Dermis microvascular lymphatic vessel endothelial cell (primary cell): ENCODE measurements around the gene BBC3. TPM values are rescaled to one million over a fixed set of nuclear protein-coding genes. Genes with fewer than 3 reads are reported as not detected.

ENCODE experiments used
- DNase-seq, 2 donors: peaks; one replicate each; pipeline versions ENCODE4 v3.0.0 to v3.0.0-alpha.2; 2010; ENCODE audit warnings: low read depth in 2 of 2
- total RNA-seq: library from RNA; depleted of rRNA; stranded (reverse); fragments of >200 nt; gene quantifications from 2 replicates; pipeline ENCODE4 v1.2.1, GENCODE V29; 2014

BBC3 gene
- total RNA-seq, 1 donor from 2014 or later, result 15.0 TPM

DNA sequence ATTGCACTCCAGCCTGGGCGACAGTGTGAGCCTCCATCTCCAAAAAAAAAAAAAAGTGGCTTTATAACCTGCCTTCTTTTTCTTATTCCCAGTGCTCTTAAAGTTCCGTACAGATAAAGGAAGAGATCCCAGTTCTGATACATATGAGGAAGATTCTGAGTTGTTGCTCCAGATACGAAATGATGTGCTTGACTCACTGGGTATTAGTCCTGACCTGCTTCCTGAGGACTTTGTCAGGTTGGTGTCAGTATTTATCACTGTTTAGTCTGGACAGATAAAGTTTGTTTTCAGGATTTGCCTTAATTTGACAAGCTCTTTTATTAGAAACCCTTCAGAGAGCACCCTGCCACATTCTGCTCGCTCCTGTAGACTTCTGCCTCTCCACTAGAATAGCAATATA, 33.9 kb downstream of the BBC3 start:
- DNase-seq, result no peak

DNA sequence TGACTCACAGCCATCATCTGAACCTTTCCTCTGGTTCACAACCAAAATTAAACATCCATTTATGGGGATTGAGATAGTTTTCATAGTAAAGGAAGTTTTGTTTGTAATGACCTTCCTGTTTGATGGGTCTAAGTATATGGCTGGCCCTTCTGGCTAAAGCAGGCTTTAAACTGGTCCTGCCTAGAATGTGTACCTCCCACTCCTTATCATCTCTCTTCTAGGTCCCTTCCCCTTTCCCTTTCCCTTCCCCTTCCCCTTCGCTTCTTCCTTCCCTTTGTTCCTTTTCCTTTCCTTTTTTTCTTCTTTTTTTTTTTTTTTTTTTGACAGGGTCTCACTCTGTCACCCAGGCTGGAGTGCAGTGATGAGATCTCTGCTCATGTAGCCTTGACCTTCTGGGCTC, 35.6 kb downstream of the BBC3 start:
- DNase-seq, result peak in 1 of 2 donors; percentile 27

DNA sequence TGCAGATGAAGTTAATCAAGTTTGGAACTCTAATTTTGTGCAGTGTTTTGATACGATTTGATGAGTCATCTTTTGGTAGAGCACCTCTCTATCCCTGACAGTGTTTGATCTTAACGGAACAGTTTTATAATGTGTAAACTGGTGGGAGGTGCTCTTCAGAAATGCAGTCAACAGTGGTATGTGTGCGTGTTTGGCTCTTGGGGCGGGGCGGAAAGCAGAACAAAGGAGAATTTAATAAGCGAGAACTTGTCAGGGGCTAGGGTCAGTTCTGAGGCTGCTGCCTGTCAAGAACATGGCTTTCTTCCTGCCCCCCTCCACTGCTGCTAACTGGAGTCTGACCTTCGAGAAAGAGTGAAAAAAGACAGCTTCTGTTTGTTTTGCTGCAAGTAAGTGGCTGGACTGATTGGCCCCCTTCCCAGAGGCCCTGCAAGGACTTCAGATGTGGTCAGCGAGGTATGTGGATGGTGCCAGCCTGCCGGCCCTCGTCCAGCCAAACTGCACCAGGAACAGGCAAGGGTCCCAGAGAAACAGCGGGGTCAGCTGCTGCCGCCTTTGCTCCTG, 40.8 kb downstream of the BBC3 start:
- peak in 1 of 2 donors; percentile 89 for DNase-seq

DNA sequence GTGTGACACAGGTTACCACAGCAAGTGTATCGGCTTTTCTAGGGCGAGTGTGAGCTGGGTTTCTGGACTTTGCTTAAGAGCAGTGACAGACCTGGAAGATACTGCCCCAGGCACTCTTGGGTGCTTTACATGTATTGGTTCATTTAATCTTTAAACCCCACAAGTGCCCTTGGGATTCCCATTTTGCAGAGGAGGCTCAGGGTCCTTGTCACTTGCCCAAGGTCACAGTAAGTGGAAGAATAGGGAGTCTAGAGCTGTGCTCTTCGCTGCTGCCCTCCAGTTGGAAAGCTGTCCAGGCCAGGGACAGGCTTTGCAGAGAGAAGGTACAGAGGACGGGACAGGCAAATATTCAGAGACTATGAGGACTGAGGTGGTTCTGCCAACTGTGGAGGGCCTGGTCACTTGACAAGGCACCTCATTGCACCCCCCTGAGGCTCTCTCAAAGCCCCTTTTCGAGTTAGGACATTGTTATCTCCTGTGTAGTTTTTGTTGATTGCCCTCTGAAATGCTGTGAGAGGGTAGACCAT, 42.4 kb downstream of the BBC3 start:
- no peak for DNase-seq

DNA sequence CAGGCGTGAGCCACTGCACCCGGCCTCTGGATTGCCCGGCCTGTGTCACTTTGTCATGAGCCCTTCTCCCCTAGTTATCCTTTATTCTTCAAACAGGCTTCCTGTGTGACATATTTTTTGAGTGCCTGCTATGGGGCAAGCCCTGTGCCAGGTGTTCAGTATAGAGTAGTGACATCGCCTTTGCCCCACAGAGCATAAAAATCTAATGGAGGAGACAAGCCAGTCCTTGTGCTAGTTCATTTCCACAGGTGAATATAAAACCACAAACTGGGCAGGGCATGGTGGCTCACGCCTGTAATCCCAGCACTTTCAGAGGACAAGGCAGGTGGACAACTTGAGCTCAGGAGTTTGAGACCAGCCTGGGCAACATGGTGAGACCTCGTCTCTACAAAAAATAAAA, 43.2 kb downstream of the BBC3 start:
- no peak for DNase-seq

DNA sequence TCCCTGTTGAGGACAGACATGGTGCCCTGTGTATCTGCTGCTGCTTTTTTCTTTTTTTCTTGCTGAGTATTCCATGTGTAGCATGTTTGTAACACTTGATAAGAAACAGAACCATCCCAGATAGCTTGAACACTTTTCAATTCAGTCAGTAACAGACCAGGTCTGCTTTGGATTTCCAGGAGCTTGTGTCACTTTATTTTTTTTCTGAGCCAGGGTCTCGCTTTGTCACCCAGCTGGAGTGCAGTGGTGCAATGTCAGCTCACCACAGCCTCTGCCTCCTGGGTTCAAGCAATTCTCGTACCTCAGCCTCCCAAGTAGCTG, 43.7 kb downstream of the BBC3 start:
- no peak for DNase-seq

DNA sequence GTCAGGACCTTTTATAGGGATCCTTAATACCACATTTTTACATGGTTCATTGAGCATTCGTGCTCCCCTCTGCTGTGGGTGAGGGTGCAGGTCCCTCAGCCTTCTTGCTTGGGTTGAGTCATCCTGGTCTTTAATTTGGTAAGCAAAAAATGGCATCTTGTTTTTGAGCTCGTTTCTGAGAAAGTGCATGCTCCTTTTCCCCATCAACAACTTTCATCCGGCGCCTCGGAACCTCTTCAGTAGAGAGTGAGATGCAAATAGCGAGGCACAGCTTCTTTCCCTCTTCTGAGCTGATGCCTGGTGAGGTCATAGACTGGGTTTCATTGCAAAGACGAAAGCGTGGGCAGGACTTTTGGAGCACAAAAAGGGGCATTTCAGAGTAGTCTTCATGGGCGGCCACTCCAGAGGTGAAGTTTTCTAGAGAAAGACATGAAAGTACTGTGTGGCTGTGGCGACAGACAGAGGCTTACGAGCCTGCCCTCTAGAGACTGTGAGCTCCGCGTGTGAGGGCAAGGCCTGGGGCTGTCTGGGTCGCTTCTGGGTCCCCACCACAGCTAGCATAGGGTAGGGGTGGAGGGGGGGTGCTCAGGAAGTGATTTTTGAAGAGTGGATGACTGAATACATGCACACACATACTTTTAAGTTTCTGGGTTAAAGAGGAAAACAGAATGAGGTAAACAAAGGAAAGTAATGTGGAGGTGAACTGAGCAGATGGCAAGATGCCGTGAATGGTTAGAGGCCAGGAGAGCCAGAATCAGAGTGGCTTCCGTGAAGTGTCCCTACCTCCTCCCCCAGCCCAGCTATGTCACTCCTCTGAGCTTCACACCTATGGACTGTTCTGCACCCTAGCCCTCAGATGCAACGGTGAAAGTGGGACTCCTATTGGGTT, 44.3 kb downstream of the BBC3 start:
- no peak for DNase-seq

DNA sequence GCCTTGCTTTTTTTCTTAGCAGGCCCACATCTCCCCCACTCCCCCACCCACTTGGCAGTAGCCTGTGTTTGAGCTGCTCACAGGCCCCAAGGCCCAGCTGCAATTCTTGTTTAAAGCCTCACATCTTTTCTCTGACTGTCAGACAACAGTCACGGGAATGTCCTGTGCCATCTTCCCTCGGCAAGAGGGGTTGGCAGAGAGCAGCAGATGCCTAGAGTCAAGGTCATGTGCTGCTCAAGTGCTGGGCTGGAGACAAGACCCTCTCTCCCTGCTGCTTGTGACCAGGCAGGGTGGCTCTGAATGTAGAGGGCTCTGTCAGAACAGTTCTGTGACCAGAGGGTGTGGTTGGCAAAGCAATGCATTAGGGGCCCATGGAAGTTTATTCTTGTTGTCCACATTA, 47.4 kb downstream of the BBC3 start:
- DNase-seq, result no peak

DNA sequence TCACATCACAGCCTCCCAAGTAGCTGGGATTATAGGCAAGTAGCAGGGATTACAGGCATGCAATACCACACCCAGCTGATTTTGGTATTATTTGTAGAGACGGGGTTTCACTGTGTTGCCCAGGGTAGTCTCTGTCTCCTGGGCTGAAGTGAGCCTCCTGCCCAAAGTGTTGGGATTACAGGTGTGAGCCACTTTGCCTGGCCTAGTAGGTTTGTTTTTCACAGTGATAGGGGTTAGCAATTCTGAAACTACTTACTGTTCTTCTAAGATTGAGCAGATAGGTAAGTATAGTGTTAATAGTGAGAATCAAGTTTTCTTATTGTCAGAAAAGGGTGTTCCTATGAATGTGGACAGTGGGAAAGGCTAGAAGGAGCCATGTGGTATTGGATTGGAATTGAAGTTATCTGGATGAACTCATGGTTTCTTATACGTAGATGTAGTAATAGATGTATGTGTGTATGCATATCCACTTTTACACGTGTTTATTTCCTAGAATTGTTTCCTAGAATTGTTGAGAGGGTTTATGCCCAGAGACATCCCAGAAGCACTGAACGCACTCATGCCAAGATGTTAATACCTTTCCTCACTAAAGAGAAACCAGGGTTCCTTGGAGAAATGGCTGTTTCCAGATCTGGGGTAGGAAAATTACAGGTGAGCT, 51.2 kb downstream of the BBC3 start:
- peak in 1 of 2 donors; percentile 71 for DNase-seq

DNA sequence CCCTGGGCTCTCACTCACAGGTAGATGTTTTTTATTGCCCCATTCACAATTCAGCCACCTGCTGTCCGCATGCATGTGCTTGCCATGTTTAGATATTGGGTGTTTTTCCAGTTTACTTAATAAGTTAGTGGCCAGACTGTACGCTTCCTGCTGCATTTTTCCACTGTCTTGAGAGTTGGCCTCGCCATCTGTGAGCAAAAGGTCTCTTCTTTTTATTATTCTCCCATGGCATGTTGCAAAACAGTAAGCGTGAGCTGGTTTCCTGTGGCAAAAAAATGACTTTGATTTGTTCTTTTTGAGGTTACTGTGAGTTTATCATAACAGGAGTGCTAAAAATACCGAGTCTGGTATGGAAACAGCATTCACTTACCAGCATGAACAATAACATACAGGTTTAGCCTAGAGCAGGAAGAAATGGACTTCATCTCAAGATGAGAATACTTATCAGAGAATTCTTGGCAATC, 54.3 kb downstream of the BBC3 start:
- DNase-seq, result peak; percentile 94 to 99

DNA sequence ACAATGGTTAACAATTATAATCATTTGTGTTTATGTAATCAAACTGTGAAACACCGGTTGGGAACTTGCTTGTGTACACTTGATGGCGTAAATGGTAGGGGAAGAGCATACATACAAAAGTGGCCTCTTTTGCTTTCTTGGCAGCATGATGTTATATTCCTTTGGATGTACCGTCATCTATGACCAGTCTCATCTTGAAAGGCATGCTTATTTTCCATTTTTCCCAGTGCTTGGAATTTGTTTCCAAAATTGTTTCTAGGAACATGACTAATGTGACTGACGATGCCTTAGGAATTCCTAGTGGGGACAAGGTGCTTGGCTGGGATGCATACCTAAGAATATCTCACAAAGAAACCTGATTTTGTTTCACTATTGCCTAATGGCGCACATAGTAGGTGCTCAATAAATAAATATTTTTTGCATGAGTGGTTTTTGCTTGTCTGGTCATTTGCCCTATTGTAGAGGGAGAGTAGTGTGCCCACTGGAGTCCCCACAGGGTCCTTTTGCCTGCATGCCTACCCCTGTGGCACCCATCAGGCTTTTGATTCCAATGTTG, 54.9 kb downstream of the BBC3 start:
- DNase-seq, result peak in 1 of 2 donors; percentile 72

DNA sequence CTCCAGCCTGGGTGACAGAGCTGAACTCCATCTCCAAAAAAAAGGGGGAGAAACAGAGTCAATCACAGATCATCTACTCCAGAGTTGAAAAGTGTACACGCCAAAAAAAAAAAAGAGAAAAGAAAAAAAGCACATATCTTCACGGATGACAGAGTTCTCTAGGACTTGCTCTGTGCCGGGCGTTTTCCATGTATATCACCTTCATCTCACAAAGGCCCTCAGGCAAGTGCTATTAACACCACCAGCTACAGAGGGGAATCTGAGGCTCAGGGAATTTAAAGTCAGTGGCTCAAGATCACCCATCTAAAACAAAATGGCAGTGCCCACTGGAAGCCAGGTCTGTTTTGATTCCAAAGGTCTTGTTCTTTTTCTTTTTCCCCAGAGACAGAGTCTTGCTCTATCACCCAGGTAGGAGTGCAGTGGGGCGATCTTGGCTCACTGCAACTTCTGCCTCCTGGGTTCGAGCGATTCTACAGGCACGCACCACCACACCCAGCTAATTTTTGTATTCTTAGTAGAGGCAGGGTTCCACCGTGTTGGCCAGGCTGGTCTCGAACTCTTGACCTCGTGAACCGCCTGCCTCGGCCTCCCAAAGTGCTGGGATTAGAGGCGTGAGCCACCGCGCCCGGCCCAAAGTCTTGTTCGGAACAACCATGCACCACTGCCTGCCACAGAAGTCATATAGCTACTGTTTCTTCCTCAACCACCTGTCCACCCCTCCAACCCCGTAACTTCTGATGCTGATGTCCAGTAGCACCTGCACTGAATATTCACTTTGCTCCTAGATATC, 58.1 kb downstream of the BBC3 start:
- DNase-seq, result no peak

Other genes with a start within 250 kb of the BBC3 start
- gene NPAS1, start 211.4 kb downstream of the BBC3 start, total RNA-seq, result not detected in 2 replicates
- 20.7 and 31.2 TPM in 2 replicates for gene TMEM160, start 182.6 kb downstream of the BBC3 start, total RNA-seq
- 7.8 and 8.6 TPM in 2 replicates for gene ZC3H4, start 117.4 kb downstream of the BBC3 start, total RNA-seq
- gene SAE1, start 100.4 kb downstream of the BBC3 start, total RNA-seq, result 139 and 164 TPM in 2 replicates
- 2.3 and 4.4 TPM in 2 replicates for gene CCDC9, start 25.3 kb upstream of the BBC3 start, total RNA-seq
- gene INAFM1, start 43.7 kb upstream of the BBC3 start, total RNA-seq, result 0.51 and 0.89 TPM in 2 replicates
- not detected in 2 replicates for gene C5AR1, start 78.7 kb upstream of the BBC3 start, total RNA-seq
- 0.13 TPM in 2 replicates for gene C5AR2, start 101.0 kb upstream of the BBC3 start, total RNA-seq
- 5.0 and 6.3 TPM in 2 replicates for gene DHX34, start 118.1 kb upstream of the BBC3 start, total RNA-seq
- gene MEIS3, start 188.3 kb upstream of the BBC3 start, total RNA-seq, result 0.13 and 0.26 TPM in 2 replicates
- gene SLC8A2, start 240.7 kb upstream of the BBC3 start, total RNA-seq, result not detected in 2 replicates